GM20000 (cell line): ENCODE data around the gene DFFB.

Source experiments
- DNase-seq: peaks from one replicate; pipeline ENCODE4 v3.0.0; 2012; ENCODE audit warnings: low spot score
- CTCF ChIP-seq: IDR thresholded peaks from 2 replicates; pipeline ENCODE4 v1.5.1; 2012; ENCODE audit warnings: mild to moderate bottlenecking, control low read depth; ENCODE audit errors: extremely low read depth, missing control alignments

Gene DFFB

GRCh38 chr1:3821908-3822307, 35.4 kb upstream of the DFFB start:
- no peak for TF ChIP-seq CTCF

GRCh38 chr1:3822421-3822820, 34.9 kb upstream of the DFFB start:
- TF ChIP-seq CTCF: no peak
- DNase-seq: no peak

More at GRCh38 chr1:3821908-3822307, 35.4 kb upstream of the DFFB start:
- no peak for DNase-seq

GRCh38 chr1:3824650-3825049, 32.6 kb upstream of the DFFB start:
- DNase-seq: no peak
- no peak for TF ChIP-seq CTCF

GRCh38 chr1:3825356-3825755, 31.9 kb upstream of the DFFB start:
- TF ChIP-seq CTCF: no peak
- no peak for DNase-seq

GRCh38 chr1:3827813-3828307, 29.4 kb upstream of the DFFB start:
- no peak for DNase-seq
- no peak for TF ChIP-seq CTCF

- DNase-seq: no peak
- no peak for TF ChIP-seq CTCF
Measured at GRCh38 chr1:3828391-3828790, 28.9 kb upstream of the DFFB start.

- DNase-seq: no peak
Measured at GRCh38 chr1:3831689-3832088, 25.6 kb upstream of the DFFB start.

More at GRCh38 chr1:3831689-3832088, 25.6 kb upstream of the DFFB start:
- TF ChIP-seq CTCF: no peak
